ENCODE results near the gene SLC25A18. TPM values are rescaled to one million over a fixed set of nuclear protein-coding genes. Genes with fewer than 3 reads are reported as not detected.

The SLC25A18 gene
- total and polyA plus RNA-seq, 2 of the 4 experiments (the other 2 are of a cell fraction), result 0.05 TPM; not detected in 1

- dilution Hi-C loops (cut with HindIII; ENCODE audit: low sequenced_read_pairs, unreplicated experiment) (no loop called here), intact Hi-C loops (cut with micrococcal nuclease) (no loop called here), in situ Hi-C loops (cut with MboI; ENCODE audit: low sequenced_read_pairs) (no loop called here)
- no peak overlapping the region for H2AK5ac ChIP-seq (ENCODE audit: low read depth, low read length)
- H2AFZ ChIP-seq (replicated peaks; ENCODE audit: low read length, poor library complexity), result no peak overlapping the region
- no peak overlapping the region for H4K8ac ChIP-seq (ENCODE audit: low read depth in 2 of 2, low read length in 2 of 2)
- H3K4me2 ChIP-seq (ENCODE audit: low read depth, low read length), result no peak overlapping the region
- H3K9ac ChIP-seq (ENCODE audit: low read depth, low read length), result no peak overlapping the region
- no peaks in the 10 kb centered on the region for H3K9me1 ChIP-seq (ENCODE audit: insufficient read depth, low read length)
- peaks cover 3% of the 10 kb centered on the region; the same call in 1 of the 2 replicates for H4K20me1 ChIP-seq (ENCODE audit: insufficient read depth, low read length)
- H3K18ac ChIP-seq (ENCODE audit: low read depth, low read length), result no peak overlapping the region
- H3K4me1 ChIP-seq (ENCODE audit: control insufficient read depth, insufficient read depth, low read length), result no peaks in the 10 kb centered on the region
- ChIA-PET CTCF (no interaction called here), POLR2A (ENCODE audit: unreplicated experiment) (no interaction called here)
- no peak overlapping the region for H2BK120ac ChIP-seq (ENCODE audit: low read depth, low read length)
- H3K56ac ChIP-seq (ENCODE audit: extremely low read depth, insufficient read depth, low read length), result no peak overlapping the region
- no peak overlapping the region for H3K14ac ChIP-seq (replicated peaks; ENCODE audit: low read depth, low read length)
- WGBS, 2 experiments (ENCODE audit: extremely low coverage in 2 of 2, insufficient read length in 1 of 2), result no CpG with 5 or more reads among the region's 7 CpGs
- no peaks in the 10 kb centered on the region for H3K27me3 ChIP-seq (ENCODE audit: control insufficient read depth, insufficient read depth, low read length)
- H3K36me3 ChIP-seq (ENCODE audit: control insufficient read depth, insufficient read depth, low read length), result peaks cover 38% of the 10 kb centered on the region
- TF ChIP-seq MXI1 (IDR thresholded peaks at IDR 0.05; ENCODE audit: borderline replicate concordance, low read depth, low read length) (no peak), SMC3 (IDR thresholded peaks at IDR 0.05; ENCODE audit: low read depth, low read length) (no peak), NFE2L2 (IDR thresholded peaks at IDR 0.05; ENCODE audit: low read depth, low read length) (no peak), BHLHE40 (IDR thresholded peaks at IDR 0.05; ENCODE audit: low read depth, low read length) (no peak), FOS (IDR thresholded peaks at IDR 0.05; ENCODE audit: low read depth, low read length) (no peak), CEBPB (IDR thresholded peaks at IDR 0.05; ENCODE audit: low read depth, low read length) (no peak), MAFK (IDR thresholded peaks at IDR 0.05; ENCODE audit: low read depth, low read length) (no peak), MAZ (IDR thresholded peaks at IDR 0.05; ENCODE audit: borderline replicate concordance, low read depth, low read length) (no peak), RFX5 (IDR thresholded peaks at IDR 0.05; ENCODE audit: low read depth, low read length) (no peak), CHD1 (IDR thresholded peaks at IDR 0.05; ENCODE audit: low read depth, low read length) (no peak), POLR2A (IDR thresholded peaks at IDR 0.05; ENCODE audit: low read depth, low read length) (no peak), ELK1 (IDR thresholded peaks at IDR 0.05; ENCODE audit: borderline replicate concordance, low read depth, low read length) (no peak), USF2 (IDR thresholded peaks at IDR 0.05; ENCODE audit: low read depth, low read length) (no peak)
- H3K4ac ChIP-seq (ENCODE audit: low read depth, low read length), result no peak overlapping the region
- no peak overlapping the region for H4K91ac ChIP-seq (ENCODE audit: insufficient read depth, low read depth, low read length)
- BruUV-seq (replicated peaks), result no TSS peak
- no peak overlapping the region for H2BK15ac ChIP-seq (ENCODE audit: low read depth, low read length)
- H2AK9ac ChIP-seq (replicated peaks; ENCODE audit: low read depth, low read length, poor library complexity), result no peak overlapping the region
- DNase-seq, result no peak
- peaks cover 0 to 17% of the 10 kb centered on the region in 2 experiments; a peak in 3 of 4 replicates for H3K79me1 ChIP-seq (ENCODE audit: low read depth in 1 of 2, low read length in 2 of 2)
- no peaks in the 10 kb centered on the region for H3K9me3 ChIP-seq (ENCODE audit: control insufficient read depth, insufficient read depth, low read length)
- H3K4me3 ChIP-seq (ENCODE audit: insufficient read depth, low read depth, low read length), result no peak overlapping the region
- H2BK5ac ChIP-seq (ENCODE audit: low read depth, low read length, poor library complexity, severe bottlenecking), result no peak overlapping the region
- no peak overlapping the region for H3K27ac ChIP-seq (ENCODE audit: insufficient read depth, low read length)
- no peak overlapping the region for H3K23ac ChIP-seq (ENCODE audit: low read depth, low read length)
- no peak overlapping the region for H2BK20ac ChIP-seq (ENCODE audit: low read depth, low read length)
- ATAC-seq (ENCODE audit: low read depth), result no peak
- no peak overlapping the region for H4K5ac ChIP-seq (ENCODE audit: low read depth, low read length)
Observed at GRCh38 chr22:17613280-17613679, 50.0 kb downstream of the SLC25A18 start.

Data from IMR-90 (cell line).